Astrocyte of the spinal cord (primary cell): ENCODE data around the gene ZNF576.
"Not testable (repeated sequence)": the region's sequence is repeated elsewhere in the genome, so short reads cannot be mapped to it uniquely, and the experiment has no call there.

Experiments
- DNase-seq: peaks from one replicate; pipeline ENCODE4 v3.0.0; 2011; ENCODE audit warnings: low read depth, low spot score
- H3K4me3 ChIP-seq: 2 replicates; pipeline ENCODE4 v1.5.1; 2011; ENCODE audit warnings: low read depth, mild to moderate bottlenecking, low read length, moderate library complexity
- in situ Hi-C: cut with HindIII; loops from 2 replicates; pipeline ENCODE4 v1.10.0; 2017; ENCODE audit warnings: low sequenced_read_pairs
- TF ChIP-seq, protein P1 (sequence below): IDR thresholded peaks from 2 replicates; pipeline ENCODE4 v1.5.1; 2012; ENCODE audit warnings: low read depth, mild to moderate bottlenecking, low read length, inconsistent platforms

ZNF576 gene

DNA sequence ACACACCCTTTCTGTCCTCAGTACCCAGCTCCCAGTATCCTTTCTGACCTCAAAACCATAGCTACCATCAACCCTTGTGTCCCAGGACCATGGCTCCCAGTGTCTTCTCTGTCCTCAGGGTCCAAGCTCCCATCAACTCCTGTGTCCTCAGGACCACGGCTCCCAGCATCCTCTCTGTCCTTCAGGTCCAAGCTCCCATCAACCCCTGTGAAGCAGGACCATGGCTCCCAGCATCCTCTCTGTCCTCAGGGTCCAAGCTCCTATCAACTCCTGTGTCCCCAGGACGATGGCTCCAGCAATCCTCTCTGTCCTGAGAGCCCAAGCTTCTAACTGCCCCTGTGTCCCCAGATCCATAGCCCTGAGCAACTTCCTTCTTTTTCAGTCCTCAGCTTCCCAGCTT is 44.9 kb downstream of the ZNF576 start:
- no peak overlapping the region for H3K4me3 ChIP-seq
- DNase-seq: no peak
- TF ChIP-seq, protein P1, sequence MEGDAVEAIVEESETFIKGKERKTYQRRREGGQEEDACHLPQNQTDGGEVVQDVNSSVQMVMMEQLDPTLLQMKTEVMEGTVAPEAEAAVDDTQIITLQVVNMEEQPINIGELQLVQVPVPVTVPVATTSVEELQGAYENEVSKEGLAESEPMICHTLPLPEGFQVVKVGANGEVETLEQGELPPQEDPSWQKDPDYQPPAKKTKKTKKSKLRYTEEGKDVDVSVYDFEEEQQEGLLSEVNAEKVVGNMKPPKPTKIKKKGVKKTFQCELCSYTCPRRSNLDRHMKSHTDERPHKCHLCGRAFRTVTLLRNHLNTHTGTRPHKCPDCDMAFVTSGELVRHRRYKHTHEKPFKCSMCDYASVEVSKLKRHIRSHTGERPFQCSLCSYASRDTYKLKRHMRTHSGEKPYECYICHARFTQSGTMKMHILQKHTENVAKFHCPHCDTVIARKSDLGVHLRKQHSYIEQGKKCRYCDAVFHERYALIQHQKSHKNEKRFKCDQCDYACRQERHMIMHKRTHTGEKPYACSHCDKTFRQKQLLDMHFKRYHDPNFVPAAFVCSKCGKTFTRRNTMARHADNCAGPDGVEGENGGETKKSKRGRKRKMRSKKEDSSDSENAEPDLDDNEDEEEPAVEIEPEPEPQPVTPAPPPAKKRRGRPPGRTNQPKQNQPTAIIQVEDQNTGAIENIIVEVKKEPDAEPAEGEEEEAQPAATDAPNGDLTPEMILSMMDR: no peak
- in situ Hi-C loops: no loop called here

DNA sequence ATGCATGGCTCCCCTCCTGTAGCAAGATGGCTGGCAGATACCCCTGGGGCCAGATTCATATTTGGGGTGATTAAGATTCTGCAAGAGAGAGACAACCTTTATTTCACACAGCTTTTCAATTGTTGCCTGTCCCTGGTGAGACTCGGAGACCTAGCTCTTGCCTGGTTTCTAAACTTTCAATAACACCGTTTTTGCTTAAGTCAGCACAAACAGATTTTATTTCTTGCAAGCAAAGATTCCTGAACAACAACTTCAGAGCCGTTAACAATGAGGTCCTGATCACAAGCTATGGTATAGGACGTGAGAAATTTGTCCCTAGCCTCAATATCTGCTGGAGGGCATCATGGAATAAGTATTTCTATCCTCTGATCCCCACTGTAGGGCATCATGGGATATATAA is 46.1 kb downstream of the ZNF576 start:
- in situ Hi-C loops: no loop called here

DNA sequence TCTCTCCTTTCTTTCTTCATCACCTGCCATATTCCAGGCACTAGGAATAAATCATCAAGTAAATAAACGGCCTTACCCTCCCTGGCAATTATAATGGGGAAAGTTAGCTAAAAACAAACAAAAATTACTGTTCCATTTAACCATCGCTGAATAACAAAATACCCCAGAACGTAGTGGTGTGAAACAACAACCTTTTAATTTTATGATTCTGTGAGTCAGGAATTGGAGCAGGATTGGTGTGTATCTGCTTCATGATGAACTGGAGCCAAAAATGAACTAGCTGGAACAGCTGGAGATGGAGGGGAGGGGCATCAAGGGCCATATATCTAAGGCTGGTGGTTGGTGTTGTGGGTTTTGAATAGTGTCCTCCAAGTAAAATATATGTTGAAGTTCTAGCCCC is 46.9 kb downstream of the ZNF576 start:
- TF ChIP-seq, protein P1: no peak
- H3K4me3 ChIP-seq: no peak overlapping the region
- DNase-seq: no peak
- in situ Hi-C loops: no loop called here

More for the DNA sequence above, 46.1 kb downstream of the ZNF576 start:
- no peak for DNase-seq
- H3K4me3 ChIP-seq: no peak overlapping the region
- TF ChIP-seq, protein P1: no peak

DNA sequence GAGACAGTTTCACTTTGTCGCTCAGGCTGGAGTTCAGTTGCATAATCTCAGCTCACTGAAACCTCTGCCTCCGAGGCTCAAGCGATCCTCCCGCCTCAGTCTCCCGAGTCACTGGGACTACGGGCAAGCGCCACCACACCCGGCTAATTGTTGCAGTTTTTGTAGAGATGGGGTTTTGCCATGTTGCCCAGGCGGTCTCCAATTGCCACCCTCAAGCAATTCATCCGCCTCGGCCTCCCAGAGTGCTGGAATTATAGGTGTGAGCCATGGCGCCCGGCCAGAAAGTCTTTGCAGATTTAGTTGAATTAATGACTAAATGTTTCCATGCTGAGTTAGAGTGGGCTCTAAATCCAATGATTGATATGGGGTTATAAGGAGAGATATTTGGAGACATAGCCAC is 47.8 kb downstream of the ZNF576 start:
- H3K4me3 ChIP-seq: no peak overlapping the region
- DNase-seq: no peak
- TF ChIP-seq, protein P1: no peak
- in situ Hi-C loops: no loop called here

DNA sequence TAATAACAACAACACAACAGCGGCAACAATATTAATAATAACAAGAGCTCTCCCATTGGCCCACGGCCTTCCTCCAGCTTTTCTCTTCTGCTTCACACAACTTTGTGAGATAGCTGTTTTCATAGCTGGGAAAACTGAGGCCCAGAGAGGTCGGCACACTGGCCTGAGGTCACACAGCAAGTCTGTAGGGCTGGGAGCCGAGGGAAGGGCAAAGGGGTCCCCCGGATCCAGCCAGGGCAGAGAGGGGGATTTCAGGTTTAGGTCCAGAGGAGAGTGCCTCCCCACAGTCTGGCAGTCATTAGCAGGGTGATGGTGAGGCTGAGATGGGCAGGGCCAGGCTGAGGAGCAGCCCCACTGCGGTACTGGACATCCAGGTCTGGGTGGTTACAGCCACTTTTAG is 52.2 kb downstream of the ZNF576 start:
- H3K4me3 ChIP-seq: no peak overlapping the region
- no peak for DNase-seq
- in situ Hi-C loops: no loop called here
- TF ChIP-seq, protein P1: no peak

DNA sequence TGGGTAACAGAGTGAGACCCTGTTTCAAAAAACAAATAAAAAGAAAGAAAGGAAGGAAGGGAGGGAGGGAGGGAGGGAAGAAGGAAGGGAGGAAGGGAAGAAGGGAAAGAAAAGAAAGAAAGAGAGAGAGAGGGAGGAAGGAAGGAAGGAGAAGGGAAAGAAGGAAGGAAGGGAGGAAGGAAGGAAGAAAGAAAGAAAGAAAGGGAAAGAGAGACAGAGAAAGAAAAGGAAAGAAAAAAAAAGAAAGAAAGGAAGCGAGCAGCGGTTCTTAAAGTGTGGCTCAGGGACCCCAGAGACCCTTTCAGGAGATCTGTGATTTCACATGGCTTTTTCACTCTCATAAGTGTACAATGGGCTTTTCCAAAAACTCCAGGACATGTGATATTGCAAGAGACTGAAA is 53.1 kb downstream of the ZNF576 start:
- in situ Hi-C loops: no loop called here
- no peak for DNase-seq
- H3K4me3 ChIP-seq: no peak overlapping the region
- TF ChIP-seq, protein P1: no peak

DNA sequence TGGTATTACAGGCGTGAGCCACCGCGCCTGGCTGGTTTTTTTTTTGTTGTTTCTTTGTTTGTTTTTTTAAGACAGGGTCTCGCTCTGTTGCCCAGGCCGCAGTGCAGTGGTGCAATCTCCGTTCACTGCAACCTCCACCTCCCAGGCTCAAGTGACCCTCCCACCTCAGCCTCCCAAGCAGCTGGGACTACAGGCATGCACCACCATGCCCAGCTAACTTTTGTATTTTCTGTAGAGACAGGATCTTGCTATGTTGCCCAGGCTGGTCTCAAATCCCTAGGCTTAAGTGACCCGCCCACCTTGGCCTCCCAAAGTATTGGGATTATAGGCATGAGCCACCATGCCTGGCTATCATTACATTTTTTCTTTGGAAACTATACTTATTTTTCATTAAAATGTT is 53.9 kb downstream of the ZNF576 start:
- H3K4me3 ChIP-seq, DNase-seq, in situ Hi-C loops: not testable (repeated sequence)
